ENCODE results near the gene ENG.
A peak's percentile ranks its signal among the peaks of the same experiment; 100 is the strongest.

ENG gene

GRCh38 chr9:127833555-127833954, 20.9 kb downstream of the ENG start:
- H3K36me3 ChIP-seq (ENCODE audit: insufficient read depth, low read length) = no peaks in the 10 kb centered on the region
- H3K9ac ChIP-seq (ENCODE audit: low read depth, low read length) = no peak overlapping the region
- peaks cover 8% of the 10 kb centered on the region for H3K4me1 ChIP-seq (ENCODE audit: insufficient read depth, low read length)
- no peak overlapping the region for H3K4me3 ChIP-seq (ENCODE audit: low read length)
- no peaks in the 10 kb centered on the region for H3K27me3 ChIP-seq (ENCODE audit: insufficient read depth, low read length)
- WGBS = 77% methylated on average over 1 of the region's 1 CpG
- no peak overlapping the region for H3K27ac ChIP-seq (ENCODE audit: low read depth, low read length)
- no peaks in the 10 kb centered on the region for H3K9me3 ChIP-seq (ENCODE audit: insufficient read depth, low read depth, low read length)

DNA sequence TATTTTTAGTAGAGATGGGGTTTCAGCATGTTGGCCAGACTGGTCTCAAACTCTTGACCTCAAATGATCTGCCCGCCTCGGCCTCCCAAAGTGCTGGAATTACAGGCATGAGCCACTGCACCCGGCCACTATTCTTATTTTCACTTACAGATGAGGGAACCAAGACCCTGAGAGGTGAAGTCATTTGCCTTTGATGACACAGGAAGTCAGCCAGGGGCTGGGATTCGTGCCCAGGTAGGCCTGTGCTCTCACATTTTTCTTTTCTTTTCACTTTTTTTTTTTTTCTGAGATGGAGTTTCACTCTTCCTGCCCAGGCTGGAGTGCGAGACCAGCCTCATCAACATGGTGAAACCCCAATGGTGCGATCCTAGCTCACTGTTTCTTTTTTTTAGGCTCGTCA, 22.2 kb downstream of the ENG start:
- WGBS = 85% methylated on average over 7 of the region's 7 CpGs
- Histone ChIP-seq H3K9me3 (ENCODE audit: insufficient read depth, low read depth, low read length) (no peaks in the 10 kb centered on the region), H3K4me3 (ENCODE audit: low read length) (no peak overlapping the region), H3K36me3 (ENCODE audit: insufficient read depth, low read length) (no peaks in the 10 kb centered on the region), H3K27me3 (ENCODE audit: insufficient read depth, low read length) (peaks cover 2% of the 10 kb centered on the region; the same call in 1 of the 2 replicates), H3K27ac (ENCODE audit: low read depth, low read length) (no peak overlapping the region), H3K9ac (ENCODE audit: low read depth, low read length) (no peak overlapping the region), H3K4me1 (ENCODE audit: insufficient read depth, low read length) (peaks cover 8% of the 10 kb centered on the region)

DNA sequence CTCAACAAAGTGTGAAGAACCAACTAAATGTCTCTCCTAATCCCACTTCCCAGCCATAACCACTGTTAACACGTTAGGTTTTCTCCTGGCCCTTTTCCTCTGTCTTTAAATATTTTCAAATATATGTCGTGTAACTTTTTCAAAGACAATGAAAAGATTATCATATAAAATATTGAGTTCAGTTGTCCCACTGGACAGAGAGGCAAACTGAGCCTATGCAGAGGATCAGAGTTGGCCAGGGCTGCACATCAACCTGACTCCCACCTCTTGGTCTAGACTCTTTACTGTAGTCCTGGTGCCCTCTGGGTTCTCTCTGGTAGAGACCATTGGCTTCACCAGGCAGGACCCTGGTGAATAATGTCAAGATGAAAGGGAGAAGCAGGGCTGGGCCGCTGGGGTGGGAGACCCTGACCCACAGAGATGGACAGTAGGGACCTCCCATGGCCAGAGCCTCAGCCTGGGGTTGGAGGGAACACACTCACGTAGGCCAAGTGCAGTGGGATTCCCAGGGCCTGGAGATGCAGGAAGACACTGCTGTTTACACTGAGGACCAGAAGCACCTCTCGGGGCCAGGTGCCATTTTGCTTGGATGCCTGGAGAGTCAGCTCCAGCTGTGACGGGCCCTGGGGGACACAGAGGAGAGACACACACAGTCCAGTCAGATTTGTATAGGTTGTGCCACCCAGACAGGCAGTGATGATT, 25.1 kb downstream of the ENG start:
- Histone ChIP-seq H3K9ac (ENCODE audit: low read depth, low read length) (no peak overlapping the region), H3K36me3 (ENCODE audit: insufficient read depth, low read length) (no peaks in the 10 kb centered on the region), H3K27ac (ENCODE audit: low read depth, low read length) (no peak overlapping the region), H3K4me3 (ENCODE audit: low read length) (no peak overlapping the region), H3K4me1 (ENCODE audit: insufficient read depth, low read length) (peaks cover 5% of the 10 kb centered on the region), H3K9me3 (ENCODE audit: insufficient read depth, low read depth, low read length) (no peaks in the 10 kb centered on the region), H3K27me3 (ENCODE audit: insufficient read depth, low read length) (peaks cover 9% of the 10 kb centered on the region; the same call in 1 of the 2 replicates)
- 88% methylated on average over 5 of the region's 6 CpGs for WGBS

DNA sequence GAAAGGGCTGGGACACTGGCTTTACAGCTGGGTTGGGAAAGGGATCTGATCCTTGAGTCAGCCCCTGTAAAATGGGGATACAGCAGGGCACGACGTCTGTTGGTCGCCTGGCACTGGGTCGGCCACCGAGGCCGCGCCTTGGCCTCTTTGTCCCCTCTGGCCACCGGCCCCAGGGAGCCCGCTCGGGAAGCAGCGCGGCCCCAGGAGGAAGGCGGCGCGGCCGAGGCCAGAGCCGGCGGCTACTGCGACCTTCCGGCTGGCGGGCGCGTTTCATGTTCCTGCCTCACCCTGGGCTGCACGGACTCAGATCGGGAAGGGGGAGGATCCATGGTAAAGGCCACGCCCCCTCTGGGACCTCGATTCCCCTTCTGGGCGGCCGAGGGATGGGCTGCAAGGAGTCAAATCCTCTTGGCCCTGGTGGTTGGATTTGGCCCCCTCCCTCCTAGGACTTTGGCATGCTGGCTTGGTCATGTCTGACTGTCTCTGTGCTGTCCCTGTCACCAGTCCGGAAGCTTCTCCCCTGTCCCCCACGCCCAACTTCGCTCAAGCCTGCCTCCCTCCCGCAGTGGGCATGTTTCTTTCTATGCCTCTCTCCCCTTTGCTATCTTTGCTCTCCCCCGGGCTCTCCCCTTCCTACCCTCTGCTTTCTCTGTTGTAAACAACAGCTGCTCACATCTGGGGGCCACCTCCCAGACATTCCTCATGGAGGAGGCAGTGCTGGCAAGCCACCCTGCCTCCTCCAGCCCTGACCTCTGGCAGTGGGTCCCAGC, 26.0 kb downstream of the ENG start:
- H3K36me3 ChIP-seq (ENCODE audit: insufficient read depth, low read length) = no peaks in the 10 kb centered on the region
- WGBS = 3% methylated on average over 34 of the region's 34 CpGs
- peaks cover 9% of the 10 kb centered on the region; the same call in 1 of the 2 replicates for H3K27me3 ChIP-seq (ENCODE audit: insufficient read depth, low read length)
- peak overlapping the region; percentile 40 for H3K4me3 ChIP-seq (ENCODE audit: low read length)
- peaks cover 5% of the 10 kb centered on the region for H3K4me1 ChIP-seq (ENCODE audit: insufficient read depth, low read length)
- peak overlapping the region; percentile 46; the same call in 1 of the 2 replicates for H3K9ac ChIP-seq (ENCODE audit: low read depth, low read length)
- H3K27ac ChIP-seq (ENCODE audit: low read depth, low read length) = no peak overlapping the region
- no peaks in the 10 kb centered on the region for H3K9me3 ChIP-seq (ENCODE audit: insufficient read depth, low read depth, low read length)

GRCh38 chr9:127826253-127826913, 28.1 kb downstream of the ENG start:
- Histone ChIP-seq H3K27me3 (ENCODE audit: insufficient read depth, low read length) (peaks cover 9% of the 10 kb centered on the region; the same call in 1 of the 2 replicates), H3K9me3 (ENCODE audit: insufficient read depth, low read depth, low read length) (no peaks in the 10 kb centered on the region), H3K4me3 (ENCODE audit: low read length) (no peak overlapping the region), H3K9ac (ENCODE audit: low read depth, low read length) (no peak overlapping the region), H3K4me1 (ENCODE audit: insufficient read depth, low read length) (peaks cover 5% of the 10 kb centered on the region), H3K27ac (ENCODE audit: low read depth, low read length) (no peak overlapping the region), H3K36me3 (ENCODE audit: insufficient read depth, low read length) (no peaks in the 10 kb centered on the region)
- WGBS = 90% methylated on average over 7 of the region's 7 CpGs

GRCh38 chr9:127825319-127826051, 29.0 kb downstream of the ENG start:
- no peaks in the 10 kb centered on the region for H3K9me3 ChIP-seq (ENCODE audit: insufficient read depth, low read depth, low read length)
- H3K4me1 ChIP-seq (ENCODE audit: insufficient read depth, low read length) = peaks cover 5% of the 10 kb centered on the region
- H3K36me3 ChIP-seq (ENCODE audit: insufficient read depth, low read length) = no peaks in the 10 kb centered on the region
- H3K27ac ChIP-seq (ENCODE audit: low read depth, low read length) = no peak overlapping the region
- H3K27me3 ChIP-seq (ENCODE audit: insufficient read depth, low read length) = peaks cover 9% of the 10 kb centered on the region; the same call in 1 of the 2 replicates
- H3K4me3 ChIP-seq (ENCODE audit: low read length) = peak overlapping the region; percentile 33
- no peak overlapping the region for H3K9ac ChIP-seq (ENCODE audit: low read depth, low read length)
- WGBS = 29% methylated on average over 39 of the region's 42 CpGs

GRCh38 chr9:127822108-127822507, 32.4 kb downstream of the ENG start:
- 97% methylated on average over 4 of the region's 4 CpGs for WGBS
- Histone ChIP-seq H3K27me3 (ENCODE audit: insufficient read depth, low read length) (peaks cover 5% of the 10 kb centered on the region; the same call in 1 of the 2 replicates), H3K9me3 (ENCODE audit: insufficient read depth, low read depth, low read length) (no peaks in the 10 kb centered on the region), H3K4me3 (ENCODE audit: low read length) (no peak overlapping the region), H3K36me3 (ENCODE audit: insufficient read depth, low read length) (no peaks in the 10 kb centered on the region), H3K4me1 (ENCODE audit: insufficient read depth, low read length) (no peaks in the 10 kb centered on the region), H3K9ac (ENCODE audit: low read depth, low read length) (no peak overlapping the region), H3K27ac (ENCODE audit: low read depth, low read length) (no peak overlapping the region)

GRCh38 chr9:127818574-127818973, 35.9 kb downstream of the ENG start:
- Histone ChIP-seq H3K4me3 (ENCODE audit: low read length) (no peak overlapping the region), H3K36me3 (ENCODE audit: insufficient read depth, low read length) (peaks cover 11% of the 10 kb centered on the region), H3K27ac (ENCODE audit: low read depth, low read length) (no peak overlapping the region), H3K4me1 (ENCODE audit: insufficient read depth, low read length) (no peaks in the 10 kb centered on the region), H3K27me3 (ENCODE audit: insufficient read depth, low read length) (no peaks in the 10 kb centered on the region), H3K9ac (ENCODE audit: low read depth, low read length) (no peak overlapping the region), H3K9me3 (ENCODE audit: insufficient read depth, low read depth, low read length) (no peaks in the 10 kb centered on the region)
- 94% methylated on average over 9 of the region's 11 CpGs for WGBS

DNA sequence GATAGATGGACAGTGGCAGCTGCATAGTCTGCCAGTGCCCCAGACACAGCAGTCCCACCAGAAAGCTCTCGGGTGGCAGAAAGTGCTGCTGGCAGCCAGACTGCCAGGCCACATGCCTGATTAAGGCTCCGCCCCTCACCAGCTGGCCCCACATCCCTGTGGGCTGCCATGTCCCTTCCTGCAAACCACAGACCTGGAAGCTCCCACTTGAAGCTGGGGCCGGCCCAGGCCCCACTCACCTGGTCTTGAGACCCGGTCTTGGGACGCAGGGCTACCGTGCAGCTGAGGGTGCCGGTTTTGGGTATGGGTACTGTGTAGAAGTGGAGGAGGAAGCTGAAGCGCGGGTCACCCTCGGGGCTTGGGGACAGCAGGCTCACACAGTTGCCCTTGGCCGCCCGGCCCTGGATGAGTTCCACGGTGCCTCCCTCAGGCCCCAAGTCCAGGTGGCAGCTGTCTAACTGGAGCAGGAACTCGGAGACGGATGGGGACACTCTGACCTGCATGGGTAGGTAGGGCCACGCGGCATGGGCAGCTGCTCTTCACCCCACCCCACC, 36.5 kb downstream of the ENG start:
- Histone ChIP-seq H3K27ac (ENCODE audit: low read depth, low read length) (no peak overlapping the region), H3K4me1 (ENCODE audit: insufficient read depth, low read length) (no peaks in the 10 kb centered on the region), H3K36me3 (ENCODE audit: insufficient read depth, low read length) (peaks cover 17% of the 10 kb centered on the region), H3K4me3 (ENCODE audit: low read length) (no peak overlapping the region), H3K27me3 (ENCODE audit: insufficient read depth, low read length) (no peaks in the 10 kb centered on the region), H3K9ac (ENCODE audit: low read depth, low read length) (no peak overlapping the region), H3K9me3 (ENCODE audit: insufficient read depth, low read depth, low read length) (no peaks in the 10 kb centered on the region)
- 94% methylated on average over 17 of the region's 17 CpGs for WGBS

DNA sequence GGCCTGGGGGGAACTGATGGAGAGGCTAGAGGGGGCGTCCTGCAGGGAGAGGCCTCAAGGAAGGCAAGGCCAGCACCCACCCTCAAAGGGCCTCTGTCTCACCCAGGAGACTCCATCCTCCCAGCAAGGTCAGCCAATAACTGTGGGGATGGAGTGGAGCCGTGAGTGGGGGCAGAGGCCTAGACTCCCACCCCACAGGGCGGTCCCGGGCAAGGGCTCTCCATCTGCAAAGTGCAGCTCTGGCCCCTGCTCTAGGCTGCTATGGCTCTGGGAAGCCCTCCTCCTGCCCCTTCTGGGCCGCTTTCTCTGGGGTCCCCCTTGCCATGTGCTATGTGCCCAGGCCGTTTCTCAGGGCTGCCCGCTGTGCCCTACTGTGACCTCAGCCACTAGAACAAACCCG, 37.7 kb downstream of the ENG start:
- no peak overlapping the region for H3K9ac ChIP-seq (ENCODE audit: low read depth, low read length)
- peaks cover 30% of the 10 kb centered on the region for H3K36me3 ChIP-seq (ENCODE audit: insufficient read depth, low read length)
- H3K4me1 ChIP-seq (ENCODE audit: insufficient read depth, low read length) = no peaks in the 10 kb centered on the region
- WGBS = 94% methylated on average over 7 of the region's 8 CpGs
- H3K27ac ChIP-seq (ENCODE audit: low read depth, low read length) = no peak overlapping the region
- no peak overlapping the region for H3K4me3 ChIP-seq (ENCODE audit: low read length)
- no peaks in the 10 kb centered on the region for H3K27me3 ChIP-seq (ENCODE audit: insufficient read depth, low read length)
- no peaks in the 10 kb centered on the region for H3K9me3 ChIP-seq (ENCODE audit: insufficient read depth, low read depth, low read length)
